G401 (cell line): ENCODE data around the gene SRGAP3. TPM values are rescaled to one million over a fixed set of nuclear protein-coding genes. Genes with fewer than 3 reads are reported as not detected.
A peak's percentile ranks its signal among the peaks of the same experiment; 100 is the strongest.

Experiments used
- DNase-seq: peaks from one replicate; pipeline ENCODE4 v3.0.0-alpha.2; 2015; ENCODE audit warnings: low spot score
- in situ Hi-C: cut with HindIII; loops from 2 replicates; pipeline ENCODE4 v1.10.0; 2016; ENCODE audit warnings: low sequenced_read_pairs, mixed read lengths
- total RNA-seq: library from RNA; depleted of rRNA; stranded (reverse); fragments of >200 nt; shearing (Covaris generic); gene quantifications from 2 replicates; pipeline ENCODE4 v1.2.3, GENCODE V29; 2014

SRGAP3 gene
- total RNA-seq, 1 experiment from 2014 or later, result 0.37 TPM

DNA sequence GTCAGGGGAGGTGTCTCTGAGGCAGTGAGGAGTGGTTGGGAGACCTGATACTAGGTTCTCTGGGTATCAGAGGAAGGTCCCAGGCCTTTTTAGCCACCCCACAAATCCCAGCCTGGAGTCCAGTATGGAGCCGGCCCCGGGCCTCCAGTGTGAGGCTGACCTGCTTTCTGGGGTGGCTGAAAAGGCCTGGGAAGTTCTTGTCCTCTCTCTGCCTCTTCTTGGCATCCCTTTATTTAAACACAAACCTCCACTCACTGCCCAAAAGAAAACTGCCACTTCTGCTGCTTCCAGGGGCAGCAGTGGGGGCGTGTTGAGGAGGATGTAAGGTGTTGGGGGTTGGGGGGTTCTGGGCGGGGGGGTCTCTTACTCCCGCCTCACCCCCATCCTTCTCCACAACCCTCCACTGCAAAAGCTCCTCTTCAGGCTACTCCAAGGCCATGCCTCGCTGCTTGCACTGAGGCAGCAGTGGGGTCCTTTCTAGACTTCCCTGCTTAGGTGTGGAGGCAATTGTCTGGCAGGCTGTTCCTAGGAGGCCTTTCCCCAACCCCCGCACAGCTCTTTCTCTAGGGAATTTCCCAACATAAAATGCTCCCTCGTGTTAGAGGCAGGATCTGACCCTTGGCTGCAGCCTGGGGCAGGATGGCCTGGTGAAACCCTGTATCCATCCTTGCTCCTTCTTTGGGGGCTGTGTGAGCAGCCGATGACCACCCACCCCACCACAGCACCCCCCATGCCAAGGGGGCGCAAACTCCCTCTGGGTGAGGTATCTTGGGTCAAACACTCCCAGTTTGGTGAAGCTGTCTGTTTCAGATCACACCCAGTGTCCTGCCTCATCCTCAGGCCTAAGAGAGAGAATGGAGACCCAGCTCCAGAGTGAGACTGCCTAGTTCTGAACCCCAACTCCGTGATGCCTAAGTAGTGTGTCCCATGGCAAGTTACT lies 274.1 kb downstream of the SRGAP3 start:
- in situ Hi-C loops, result no loop called here
- no peak for DNase-seq

DNA sequence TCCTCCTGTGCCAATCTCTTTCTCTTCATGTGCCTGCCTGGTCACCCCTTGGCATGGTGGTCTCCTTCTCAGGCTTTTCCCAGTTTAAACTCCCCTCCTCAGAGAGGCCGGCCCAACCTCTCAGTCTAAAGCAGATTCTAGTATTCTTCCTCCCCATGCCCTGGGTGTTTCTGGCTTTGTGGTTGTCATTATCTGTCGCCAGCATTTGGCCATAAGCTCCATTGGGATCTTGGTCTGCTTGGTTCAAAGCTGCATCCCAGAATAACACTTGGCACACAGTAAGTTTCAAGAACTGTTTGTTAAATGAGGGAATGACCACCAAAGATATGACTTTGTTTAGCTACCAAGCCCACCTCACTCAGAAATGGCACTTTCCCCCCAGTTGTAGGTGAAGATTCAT lies 275.0 kb downstream of the SRGAP3 start:
- DNase-seq, result no peak
- in situ Hi-C loops, result no loop called here

DNA sequence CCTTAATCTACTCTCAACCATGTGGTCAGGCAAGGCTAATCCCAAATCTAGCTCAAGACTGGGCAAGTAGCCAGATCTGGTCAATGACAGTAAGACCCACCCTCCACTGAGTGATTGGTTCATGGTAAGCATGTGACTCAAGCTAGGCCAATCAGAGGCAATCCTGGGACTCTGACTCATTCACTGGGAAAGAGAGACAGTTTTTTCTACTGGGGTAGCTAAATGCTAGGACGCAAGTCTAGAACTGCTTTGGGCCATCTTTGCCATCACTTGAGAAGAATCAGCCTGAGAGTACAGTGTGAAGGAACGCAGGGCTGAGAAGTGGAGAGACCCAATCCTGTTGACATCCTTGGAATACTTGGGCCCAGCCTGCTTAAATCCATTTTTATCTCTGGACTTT lies 276.8 kb downstream of the SRGAP3 start:
- in situ Hi-C loops, result no loop called here
- DNase-seq, result no peak

DNA sequence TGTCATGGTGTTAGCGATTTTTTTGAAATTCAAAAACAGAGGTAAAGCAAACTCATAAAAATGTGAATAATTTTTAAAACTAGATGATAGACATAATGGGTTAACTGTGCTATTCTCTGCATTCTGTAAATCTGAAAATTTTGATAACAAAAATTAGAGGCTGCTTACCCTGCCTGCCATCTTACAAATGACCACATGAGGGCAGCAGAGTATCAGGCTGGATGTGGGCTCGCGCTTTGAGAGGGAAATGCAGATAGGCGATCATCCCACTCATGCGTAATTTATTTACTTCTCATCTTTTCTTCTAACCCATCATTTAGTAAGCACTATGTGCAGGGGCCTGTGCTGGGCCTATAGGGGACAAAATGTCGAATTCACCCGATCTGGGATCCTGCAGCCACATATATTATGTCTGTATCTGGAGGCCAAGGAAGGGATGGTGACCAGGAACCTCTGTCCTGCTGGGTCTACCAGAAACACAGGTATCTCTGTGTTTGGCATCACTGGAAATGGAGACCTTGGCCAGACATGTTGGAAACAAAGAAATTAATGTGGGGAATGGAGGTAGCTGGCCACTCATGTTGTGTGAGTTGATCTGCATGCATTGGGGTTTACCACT lies 278.4 kb downstream of the SRGAP3 start:
- DNase-seq, result peak; percentile 87
- in situ Hi-C loops, result no loop called here

DNA sequence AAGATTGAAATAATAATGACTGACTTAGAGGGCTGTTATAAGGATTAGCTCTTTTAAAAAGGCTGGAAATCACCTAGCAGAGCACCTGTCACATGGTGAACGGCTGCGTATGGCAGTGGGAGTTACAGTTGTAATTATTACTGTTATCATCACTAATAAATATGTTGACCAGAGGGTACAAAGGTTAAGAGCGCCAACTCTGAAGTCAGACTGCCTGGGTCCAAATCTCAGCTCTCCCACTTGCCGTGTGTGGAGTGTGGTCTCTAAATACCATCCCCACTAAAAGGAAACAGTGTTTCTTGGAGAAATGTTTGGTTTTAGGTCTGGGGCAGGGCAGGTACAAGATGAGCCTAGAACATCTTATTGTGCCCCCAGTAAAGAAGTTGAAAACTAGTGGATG lies 280.2 kb downstream of the SRGAP3 start:
- in situ Hi-C loops, result no loop called here
- DNase-seq, result no peak

DNA sequence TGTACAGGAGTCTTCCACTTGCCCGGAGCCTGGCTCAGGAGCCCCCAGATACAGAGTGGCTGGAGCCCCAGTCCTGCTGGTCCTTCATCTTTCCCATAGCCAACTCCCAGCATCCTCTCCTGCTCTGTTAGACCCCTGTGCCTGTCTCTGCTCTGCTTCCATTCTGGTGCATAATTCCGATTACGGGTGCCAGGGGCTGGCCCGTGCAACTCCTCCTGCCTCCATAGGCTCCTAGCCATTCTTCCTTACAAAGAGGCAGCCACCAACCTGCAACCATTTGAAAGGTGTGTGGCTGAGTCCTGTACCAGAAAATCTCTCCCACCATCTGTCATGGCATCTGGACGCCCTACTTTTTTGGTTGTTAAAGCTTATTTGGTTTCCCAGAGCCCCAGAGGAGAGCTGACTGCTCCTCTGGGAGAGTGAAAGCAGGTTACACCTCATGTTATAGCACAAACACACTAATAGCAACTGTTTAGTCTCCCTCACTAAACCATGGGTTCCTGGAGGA lies 281.0 kb downstream of the SRGAP3 start:
- in situ Hi-C loops, result no loop called here
- DNase-seq, result peak; percentile 57

DNA sequence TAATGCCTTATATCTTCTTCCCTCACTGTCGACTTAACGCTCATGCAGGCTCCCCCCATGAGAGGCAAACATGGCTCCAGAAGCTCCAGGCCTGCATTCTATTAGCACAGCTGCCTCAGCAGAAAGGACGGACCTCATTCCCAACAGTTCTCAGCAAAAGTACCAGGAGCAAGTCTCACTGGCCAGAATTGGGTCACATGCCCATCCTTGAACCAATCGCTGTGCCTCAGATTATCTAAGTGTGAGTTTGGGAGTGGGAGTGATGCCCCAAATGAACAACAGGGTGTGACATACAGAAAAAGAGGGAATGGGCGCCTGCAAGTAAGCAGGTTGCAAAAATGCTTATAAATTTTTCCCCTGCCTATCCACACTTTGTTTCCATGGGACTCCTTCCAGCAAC lies 281.9 kb downstream of the SRGAP3 start:
- no peak for DNase-seq
- in situ Hi-C loops, result no loop called here

DNA sequence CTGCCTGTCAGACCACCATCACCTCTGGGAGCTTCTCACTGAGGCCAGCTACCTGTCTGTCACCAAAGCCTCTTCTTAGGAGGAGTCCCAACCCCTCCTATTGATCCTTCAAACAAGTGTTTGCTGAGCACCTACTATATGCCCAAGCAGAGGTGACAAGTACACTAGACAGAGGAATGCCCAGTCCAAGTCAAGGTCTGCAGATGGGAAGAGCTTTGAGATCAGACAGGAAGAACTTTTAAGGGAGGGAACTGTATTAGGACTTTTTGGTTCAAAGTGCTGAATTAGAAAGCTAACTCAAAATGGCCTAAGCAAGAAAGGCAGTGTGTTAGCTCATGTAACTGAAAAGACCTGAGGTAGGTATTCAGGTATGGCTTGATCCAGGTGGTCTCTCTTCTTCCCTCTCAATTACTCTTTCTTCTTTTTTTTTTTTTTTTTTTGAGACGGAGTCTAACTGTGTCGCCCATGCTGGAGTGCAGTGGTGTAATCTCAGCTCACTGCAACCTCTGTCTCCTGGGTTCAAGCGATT lies 282.6 kb downstream of the SRGAP3 start:
- in situ Hi-C loops, result no loop called here
- no peak for DNase-seq

DNA sequence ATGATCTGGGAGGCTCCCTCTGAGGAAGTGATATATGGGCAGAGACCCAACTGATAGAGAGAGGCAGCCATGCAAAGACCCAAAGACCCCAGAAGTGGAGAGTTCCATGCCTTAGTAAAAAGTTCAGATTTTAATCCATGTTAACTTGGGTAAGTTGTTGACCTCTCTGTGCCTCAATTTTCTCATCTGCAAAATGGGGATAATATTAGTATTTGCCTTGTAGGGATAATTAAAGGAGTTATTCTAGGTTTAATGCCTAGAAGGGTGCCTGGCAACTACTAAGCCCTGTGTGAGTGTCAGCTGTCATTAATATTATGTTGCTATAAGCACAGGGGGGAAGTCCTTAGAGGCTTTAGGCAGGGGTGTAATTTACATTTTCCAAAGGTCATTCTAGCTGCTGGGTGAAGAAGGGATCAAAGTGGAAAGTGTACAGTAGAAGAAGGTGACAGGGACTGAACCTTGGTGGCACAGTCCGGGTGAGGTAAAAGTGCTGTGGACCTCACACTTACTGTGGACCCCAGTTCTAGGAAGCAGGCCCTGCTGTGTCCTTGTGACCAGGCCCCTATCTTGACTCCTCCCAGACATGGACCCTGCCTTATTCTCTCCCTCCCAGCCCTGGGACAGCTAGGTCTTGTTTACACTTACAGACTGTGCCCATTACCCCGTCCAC lies 283.2 kb downstream of the SRGAP3 start:
- DNase-seq, result no peak
- in situ Hi-C loops, result no loop called here

DNA sequence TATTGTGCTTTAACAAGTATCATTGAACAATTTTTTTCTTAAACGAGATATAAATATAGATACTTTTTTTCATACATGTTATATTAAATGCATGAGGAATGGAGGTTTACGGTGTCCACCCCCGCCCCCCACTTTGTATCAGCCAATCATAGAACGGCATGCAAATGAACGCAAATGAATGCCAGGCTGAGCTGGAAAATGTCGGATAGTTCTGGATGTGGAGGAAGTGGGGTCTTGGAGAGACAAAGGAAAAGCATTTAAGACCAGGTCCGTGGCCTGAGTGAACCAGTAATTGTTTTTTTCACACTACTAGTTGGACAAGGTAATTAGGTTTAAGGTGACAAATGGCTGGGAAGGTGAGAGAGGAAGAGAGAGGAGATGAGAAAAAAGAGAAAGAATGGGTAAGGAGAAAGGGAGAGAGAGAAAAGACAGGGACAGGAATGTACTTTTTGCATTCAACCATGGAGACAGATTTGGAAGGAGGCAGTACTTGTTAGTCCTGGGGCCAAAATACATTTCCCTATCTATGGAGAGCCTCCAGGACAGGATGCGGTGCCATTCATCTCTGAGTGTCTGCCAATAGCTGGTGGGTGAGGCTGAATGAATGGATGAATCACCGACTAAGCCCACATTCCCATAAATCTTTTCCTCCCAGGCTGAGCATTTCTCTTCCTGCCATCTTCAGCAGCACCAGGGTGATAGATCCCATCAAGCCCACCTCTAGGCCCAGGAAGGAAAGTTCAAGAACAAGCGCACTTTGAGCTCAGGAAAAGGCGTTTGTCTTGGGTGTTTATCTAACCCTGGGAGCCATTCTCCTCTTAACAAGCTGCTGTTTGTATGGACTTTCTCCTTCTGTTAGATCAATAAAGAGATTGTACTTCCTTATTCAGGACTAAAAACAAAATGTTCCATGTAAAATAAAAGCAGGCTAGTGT lies 284.7 kb downstream of the SRGAP3 start:
- in situ Hi-C loops, result no loop called here
- DNase-seq, result no peak

DNA sequence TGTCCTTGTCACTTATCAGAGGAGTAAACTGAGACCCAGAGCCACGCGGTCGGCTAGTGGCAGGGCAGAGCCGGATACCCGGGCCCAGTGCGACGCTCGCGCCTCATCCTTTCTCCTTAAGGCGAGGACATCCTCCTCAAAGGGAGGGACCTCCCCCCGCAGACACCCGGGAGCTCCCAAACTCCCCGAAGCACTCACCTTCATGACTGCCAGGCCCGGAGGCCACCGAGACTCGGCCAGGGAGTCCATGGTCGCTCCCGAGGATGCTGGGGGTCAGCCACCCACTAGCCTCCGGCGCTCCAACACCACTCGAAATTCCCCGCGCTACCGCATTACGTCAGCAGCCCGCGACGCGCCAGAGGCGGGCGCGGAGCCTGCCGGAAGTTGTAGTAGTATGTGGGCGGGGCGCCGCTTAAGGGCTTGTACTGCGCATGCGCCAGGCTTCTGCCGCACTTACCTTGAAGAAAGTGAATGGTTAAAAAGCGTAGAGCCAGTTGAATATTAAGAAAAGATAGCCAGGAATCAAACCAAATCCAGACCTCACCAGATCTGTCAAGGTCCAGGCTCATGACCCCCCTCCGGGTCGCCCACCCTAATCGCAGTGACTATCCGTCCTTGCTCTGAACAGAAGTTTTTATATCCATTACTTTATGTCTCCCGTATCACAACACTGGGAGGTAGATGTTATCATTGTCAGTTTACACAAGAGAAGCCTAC lies 286.2 kb downstream of the SRGAP3 start, which contains the start of gene RAD18:
TSS of gene RAD18 (minus strand) at position 336 of the 717 bp plus-strand sequence. CDS start at position 249, 87 bp downstream.
- in situ Hi-C loops, result no loop called here
- DNase-seq, result peak; percentile 89

DNA sequence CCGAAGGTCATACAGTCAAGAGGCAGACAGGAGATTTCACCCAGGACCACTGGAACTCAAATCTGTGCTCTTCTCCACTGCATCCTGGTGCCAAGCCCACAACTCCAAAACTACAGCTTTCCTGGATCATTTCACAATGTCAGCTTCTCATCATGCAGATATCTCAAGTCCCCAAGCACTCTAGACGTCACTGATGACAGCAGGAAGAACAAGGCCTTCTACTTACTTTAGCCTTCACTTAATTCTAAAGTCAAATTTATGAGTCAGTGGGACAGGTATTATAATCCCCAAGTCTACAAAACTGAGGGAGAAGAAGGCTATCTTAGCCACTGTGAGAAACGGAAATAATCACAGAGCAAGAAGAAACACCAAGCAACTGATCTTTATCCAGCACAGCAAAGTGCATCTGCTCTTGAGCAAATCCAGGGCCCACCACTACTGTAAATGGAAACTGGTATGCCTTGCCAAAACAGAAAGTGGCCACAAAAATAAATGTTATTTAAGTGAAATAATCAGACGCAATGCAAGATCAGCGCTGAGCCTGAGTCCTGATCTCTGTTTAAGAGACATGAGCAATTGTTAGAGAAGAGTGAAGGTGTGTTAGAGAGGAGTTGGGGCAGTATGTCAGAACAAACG lies 287.1 kb downstream of the SRGAP3 start:
- DNase-seq, result no peak
- in situ Hi-C loops, result no loop called here

DNA sequence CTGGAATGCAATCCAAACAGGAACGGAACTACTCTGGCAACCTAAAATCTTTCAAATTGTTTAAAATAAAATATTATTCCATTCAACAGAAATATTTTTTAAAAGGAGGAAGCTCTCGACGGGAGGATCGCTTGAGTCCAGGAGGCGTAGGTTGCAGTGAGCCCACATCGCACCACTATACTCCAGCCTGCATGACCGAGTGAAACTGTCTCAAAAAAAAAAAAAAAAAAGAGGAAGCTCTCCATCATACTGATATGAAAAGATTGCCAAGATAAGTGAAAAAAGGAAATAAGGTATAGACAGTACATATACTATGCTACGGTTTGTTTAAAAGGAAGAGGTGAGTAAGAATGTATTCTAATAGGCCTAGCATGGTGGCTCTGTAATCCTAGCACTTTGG lies 289.8 kb downstream of the SRGAP3 start:
- in situ Hi-C loops, result no loop called here

DNA sequence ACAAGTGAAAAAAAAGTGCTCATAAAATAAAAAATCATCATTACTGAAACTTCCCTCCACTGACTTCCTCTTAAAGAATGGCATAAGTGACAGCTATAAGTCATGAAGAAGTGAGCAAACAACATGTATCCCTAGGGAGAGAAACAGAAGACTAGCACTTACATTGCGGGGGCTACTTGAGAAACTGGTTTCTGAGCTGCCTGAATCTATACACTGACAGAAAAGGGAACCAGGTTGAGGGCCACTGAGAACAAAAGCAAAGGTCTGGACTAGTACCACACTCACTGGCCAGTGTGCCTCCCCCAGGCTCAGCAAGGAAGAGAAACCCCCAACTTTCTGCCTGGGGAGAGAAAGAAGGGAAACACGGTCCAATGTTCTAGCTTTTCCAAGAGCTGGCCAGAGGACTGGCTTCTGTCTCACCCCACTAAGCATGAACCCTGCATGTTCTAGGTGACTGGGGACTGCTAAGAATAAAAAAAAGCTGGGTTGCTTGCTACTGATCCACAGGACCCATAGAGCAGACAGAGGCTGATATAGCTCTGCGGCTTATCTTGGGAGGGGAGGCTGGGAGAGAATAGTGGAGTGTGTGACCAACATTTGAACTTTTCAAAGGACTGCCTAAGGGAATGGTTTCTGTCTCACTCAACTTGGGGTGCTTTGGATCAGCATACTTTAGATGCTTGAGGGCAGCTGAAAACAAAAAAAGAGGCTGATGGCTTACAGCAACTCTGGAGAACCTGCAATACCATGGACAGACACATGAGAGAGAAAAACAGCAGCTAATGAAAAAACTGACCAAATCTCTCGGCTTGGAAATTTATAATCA lies 294.3 kb downstream of the SRGAP3 start:
- DNase-seq, result no peak
- in situ Hi-C loops, result no loop called here

More for the DNA sequence above, 289.8 kb downstream of the SRGAP3 start:
- no peak for DNase-seq

DNA sequence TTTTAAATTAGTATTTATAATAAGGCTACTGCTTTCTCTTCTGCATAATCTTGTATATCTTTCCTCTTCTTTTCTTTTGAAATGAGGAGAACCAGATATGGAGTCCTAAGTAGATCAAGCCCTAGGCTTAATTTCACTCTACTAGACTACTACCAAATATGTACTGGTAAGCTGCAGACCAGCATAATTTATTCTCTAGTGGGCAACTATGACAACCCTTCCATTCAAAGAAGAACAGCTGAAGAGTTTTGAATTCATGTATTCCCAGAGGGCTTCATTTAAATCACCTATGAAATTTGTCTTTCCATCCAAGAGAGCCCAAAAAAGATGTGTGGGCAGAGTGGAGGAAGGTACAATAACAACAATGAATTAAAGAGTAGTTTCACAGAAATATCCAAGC lies 296.1 kb downstream of the SRGAP3 start:
- in situ Hi-C loops, result no loop called here
- DNase-seq, result no peak

DNA sequence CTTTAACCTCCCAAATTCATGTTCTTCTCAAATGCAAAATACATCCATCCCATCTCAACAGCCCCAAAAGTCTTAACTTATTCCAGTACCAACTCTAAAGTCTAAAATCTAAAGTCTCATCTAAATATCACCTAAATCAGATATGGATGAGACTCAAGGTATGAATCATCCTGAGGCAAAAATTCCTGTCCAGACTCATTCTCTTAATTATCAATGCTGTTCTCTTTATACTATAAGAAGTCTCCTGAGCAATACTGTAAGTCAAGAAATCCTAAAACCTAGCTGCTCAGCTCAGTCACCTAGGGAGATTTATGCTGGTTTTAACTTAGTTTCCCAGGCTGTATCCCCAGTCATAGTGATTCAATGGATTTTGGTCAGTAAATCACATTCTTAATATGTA lies 297.3 kb downstream of the SRGAP3 start:
- no peak for DNase-seq
- in situ Hi-C loops, result no loop called here
